ENCODE results near the gene SEMA5A. TPM values are rescaled to one million over a fixed set of nuclear protein-coding genes. Genes with fewer than 3 reads are reported as not detected.

Gene SEMA5A
- polyA plus RNA-seq, 4 donors = 35.9 to 42.6 (median 41.2) TPM

DNA sequence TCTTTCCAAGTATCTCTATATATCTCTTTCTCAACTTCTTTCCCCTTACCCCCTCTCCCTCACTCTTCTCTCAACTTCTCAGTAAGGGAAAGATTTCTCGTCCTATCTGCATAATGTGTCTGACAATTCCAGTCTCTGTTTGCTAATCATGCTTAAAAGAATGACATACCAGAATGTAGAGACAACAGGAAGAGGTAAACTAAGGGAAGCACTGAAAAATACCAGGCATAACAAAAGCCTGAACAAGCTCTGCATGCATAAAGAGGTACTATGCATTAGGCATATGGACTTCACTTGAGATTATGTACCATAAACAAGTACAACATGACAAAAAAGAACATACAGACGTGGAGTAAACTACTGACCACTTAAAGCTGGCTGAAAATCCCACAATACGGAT lies 62.6 kb downstream of the SEMA5A start:
- no peak for DNase-seq (ENCODE audit: low read depth in 4 of 4, low spot score in 3 of 4)

DNA sequence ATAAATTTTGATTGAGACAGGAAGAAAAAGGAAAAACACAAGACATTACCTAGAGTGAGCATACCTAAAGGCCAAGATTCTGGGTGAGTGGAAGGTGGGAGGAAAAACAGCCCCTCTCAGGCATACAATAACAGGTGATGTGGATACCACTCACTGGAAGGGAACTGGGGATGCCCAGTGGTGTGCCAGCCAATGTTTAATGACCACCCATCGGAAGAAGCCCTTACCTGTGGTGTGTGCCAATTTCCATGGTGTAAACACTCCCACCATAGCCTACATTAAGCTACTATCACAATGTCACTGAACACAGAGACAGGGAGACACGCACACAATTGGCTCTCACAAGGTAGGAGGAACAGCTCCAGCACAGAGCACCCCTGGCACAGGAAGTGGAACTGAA lies 63.5 kb downstream of the SEMA5A start:
- no peak for DNase-seq (ENCODE audit: low read depth in 4 of 4, low spot score in 3 of 4)

DNA sequence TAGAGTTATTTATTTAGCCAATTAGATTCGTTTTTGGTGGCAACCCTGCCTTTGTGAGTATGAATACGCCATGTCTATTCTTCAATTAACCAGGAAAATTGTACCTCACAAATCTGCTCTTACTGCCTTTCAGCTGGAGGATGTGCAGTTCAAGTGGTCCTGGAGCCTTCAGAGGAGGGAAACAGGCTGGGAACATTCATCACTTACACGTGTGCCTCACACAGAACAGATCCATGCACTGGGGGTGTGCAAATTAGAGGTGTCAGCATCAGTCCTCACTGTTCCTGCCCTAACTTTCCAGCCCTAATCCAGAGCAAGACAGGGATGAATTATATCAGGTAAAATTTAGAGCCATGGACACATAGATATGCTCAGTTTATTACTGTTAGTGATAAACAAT lies 65.4 kb downstream of the SEMA5A start:
- DNase-seq (ENCODE audit: low read depth in 4 of 4, low spot score in 3 of 4) = no peak

DNA sequence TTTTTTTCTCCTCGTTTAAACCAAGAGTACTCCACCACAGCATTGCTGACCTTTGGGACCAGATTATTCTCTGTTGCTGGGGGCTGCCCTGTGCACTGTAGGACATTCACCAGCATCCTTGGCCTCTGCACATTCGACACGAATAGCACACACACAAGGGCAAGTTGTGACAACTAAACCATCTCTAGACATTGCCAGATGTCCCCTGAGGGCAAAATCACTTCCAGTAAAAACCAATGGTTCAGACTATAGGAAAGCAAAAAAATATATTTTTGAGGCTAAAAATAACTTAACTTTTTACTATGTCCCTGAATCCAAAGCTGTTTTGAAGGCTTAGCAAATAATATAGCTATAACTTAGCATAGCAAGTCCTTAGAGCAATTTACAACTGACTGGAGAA lies 65.9 kb downstream of the SEMA5A start:
- DNase-seq (ENCODE audit: low read depth in 4 of 4, low spot score in 3 of 4) = no peak

DNA sequence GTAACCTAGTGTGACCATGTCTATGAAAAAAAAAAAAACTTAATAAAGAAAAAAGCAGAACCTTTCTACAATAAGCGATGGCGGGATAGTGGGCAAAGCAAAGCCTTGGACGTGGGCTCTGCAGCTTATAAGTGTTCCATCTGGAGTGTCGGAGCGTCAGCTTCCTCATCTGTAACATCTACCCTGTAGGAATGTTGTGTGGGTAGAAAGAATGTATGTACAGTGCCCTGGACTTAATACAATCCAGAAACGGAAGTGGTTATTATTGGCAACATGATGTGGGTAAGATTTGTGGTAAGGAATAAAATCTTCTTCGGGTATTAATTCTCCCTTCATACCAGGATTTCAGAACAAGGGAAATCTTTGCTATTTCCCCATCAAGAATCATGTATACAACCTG lies 66.5 kb downstream of the SEMA5A start:
- DNase-seq (ENCODE audit: low read depth in 4 of 4, low spot score in 3 of 4) = no peak

DNA sequence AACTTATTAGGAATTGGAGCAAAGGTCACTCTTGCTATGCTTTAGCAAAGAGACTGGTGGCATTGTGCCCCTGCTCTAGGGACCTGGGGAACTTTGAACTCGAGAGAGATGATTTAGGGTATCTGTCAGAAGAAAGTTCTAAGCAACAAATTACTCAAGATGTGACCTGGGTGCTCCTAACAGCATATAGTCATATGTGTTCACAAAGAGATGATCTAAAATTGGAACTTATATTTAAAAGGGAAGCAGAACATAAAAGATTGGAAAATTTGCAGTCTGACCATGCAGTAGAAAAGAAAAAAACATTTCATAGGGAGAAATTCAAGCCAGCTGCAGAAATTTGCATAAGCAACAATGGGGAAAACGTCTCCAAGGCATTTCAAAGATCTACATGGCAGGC lies 68.3 kb downstream of the SEMA5A start:
- no peak for DNase-seq (ENCODE audit: low read depth in 4 of 4, low spot score in 3 of 4)

DNA sequence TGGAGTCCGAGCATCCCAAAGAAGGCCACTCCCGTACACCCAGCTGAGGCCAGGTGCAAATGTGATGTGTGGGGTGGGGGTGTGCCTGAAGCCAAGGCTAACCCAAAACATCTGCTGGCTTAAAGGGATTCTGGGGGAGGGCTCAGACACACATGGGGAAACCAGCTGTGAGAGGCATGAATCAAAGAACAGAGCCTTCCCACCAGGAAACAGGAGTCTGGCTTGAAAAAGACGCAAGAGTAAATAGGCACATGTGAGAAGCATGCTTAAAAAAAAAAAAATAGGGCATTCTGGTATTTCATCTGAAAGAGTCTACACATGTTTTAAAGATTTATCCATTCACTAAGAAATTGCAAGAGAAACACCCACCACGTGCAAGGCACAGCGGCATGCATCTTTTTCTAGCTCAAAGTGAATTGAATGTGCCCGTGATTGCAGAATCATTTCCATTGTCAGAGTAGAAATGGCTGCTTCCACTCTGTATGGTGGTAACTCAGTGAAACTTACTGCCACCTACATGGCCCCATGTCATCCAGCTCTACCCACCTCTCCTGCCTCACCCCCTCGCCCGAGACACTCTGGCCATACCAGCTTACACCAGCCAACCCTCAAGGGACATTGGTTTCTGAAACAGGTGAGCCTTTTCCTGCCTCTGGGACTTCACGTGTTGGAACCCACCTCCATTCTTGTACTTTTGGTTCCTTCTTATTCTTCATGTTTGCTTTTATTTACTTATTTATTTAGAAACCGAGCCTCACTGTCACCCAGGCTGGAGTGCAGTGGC lies 71.5 kb downstream of the SEMA5A start:
- no peak for DNase-seq (ENCODE audit: low read depth in 4 of 4, low spot score in 3 of 4)

DNA sequence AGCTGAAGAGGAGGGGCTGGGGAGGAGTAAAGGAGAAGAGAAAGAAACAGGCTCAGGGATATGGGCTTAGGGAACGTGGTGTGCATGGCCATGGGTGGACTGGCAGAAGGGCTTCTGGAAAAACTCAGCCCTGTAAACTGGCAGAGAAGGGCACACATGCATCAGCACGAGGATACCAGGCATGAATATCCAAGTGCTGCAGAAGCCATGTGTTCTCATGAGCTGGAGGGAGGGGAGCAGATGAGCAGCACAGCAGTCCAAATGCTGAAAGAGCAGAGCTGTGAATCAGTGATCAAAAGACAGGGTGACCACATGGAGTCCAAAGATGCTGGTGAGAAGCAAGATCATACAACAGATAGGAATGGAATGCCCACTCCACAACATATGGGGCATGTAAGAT lies 72.3 kb downstream of the SEMA5A start:
- no peak for DNase-seq (ENCODE audit: low read depth in 4 of 4, low spot score in 3 of 4)

DNA sequence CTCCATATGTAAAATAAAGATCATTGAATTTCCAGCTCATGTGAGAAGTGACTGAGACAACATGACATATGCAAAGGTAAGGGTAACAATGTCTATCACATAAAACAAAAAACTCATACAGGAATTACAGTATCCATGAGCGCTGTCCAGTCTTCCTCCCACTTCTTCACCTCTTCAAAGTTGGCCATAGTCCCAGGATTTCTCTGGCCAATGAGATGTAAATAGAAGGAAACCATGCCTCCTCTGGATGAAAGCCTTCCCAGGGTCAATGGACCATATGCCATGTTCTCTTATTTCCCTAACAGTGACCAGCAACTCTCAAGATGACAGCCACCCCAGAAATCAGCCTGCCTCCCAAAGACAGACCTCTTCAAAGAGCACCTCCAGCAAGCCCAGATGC lies 75.5 kb downstream of the SEMA5A start:
- DNase-seq (ENCODE audit: low read depth in 4 of 4, low spot score in 3 of 4) = no peak

DNA sequence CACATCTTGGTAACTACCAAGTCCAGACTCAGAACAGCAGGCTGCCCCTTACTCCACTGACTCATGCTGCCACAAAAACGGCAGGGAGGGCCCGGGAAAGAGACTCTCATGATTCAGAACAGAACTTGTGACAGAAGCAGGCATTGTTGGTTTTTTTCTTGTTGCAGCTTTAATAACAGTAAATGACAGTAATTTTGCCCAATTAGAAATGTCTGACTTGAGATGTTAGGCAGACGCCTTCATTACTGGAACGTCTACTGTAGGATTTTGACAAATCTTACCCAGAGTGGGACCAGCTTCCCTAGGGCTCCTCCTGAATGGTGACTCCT lies 77.9 kb downstream of the SEMA5A start:
- no peak for DNase-seq (ENCODE audit: low read depth in 4 of 4, low spot score in 3 of 4)

DNA sequence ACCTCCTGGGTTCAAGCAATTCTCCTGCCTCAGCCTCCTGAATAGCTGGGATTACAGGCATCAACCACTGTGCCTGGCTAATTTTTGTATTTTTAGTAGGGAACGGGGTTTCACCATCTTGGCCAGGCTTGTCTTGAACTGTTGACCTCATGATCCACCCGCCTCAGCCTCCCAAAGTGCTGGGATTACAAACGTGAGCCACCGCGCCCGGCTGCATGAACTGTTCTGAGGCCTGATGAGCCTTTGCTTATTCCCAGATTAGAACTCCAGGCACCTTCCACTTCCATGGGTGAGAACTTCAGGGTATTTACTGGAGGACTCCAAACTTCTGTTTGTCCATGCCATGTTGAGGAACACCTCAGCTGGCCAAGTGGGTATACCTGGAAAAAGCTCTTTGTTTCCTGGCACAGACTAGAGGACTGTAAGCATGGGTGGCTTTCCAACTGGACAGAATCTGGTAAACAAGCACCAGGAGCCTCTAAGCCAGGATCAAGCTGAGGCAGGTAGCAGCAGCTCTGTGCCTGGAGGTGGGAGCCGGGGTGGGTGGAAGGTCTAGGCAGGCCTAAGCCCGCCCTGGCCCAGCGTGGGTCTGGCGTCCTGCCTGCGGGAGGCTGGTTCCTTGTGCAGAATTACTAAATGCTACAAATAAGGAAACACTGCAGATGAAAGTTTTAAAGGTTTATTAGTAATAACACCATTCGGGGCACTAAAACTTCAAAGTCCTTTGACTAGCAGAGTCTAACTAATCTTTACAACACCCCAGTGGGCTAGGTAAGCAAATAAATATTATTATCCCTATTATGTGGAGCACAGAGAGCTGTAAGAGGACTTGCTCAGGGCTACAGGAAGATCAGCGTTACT lies 78.4 kb downstream of the SEMA5A start:
- DNase-seq (ENCODE audit: low read depth in 4 of 4, low spot score in 3 of 4) = no peak

DNA sequence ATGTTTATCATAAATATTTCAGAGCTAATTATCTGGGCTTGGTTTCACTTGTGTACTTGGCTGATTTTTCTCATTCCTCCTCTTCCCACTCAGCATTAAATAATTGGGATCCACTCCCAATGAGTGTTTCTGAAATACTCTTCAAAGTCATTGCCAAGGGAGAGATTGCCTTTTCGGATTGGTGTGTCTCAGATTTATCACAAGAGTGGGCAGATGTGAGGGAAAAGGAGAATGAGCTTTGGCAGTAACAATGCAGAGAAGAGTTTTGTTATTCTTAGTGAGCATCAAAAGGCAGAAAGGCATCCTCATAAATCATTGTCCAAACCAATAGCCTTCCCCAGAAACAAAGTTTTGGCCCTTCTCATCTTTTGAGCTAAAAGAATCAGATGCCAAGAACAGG lies 79.2 kb downstream of the SEMA5A start:
- no peak for DNase-seq (ENCODE audit: low read depth in 4 of 4, low spot score in 3 of 4)

DNA sequence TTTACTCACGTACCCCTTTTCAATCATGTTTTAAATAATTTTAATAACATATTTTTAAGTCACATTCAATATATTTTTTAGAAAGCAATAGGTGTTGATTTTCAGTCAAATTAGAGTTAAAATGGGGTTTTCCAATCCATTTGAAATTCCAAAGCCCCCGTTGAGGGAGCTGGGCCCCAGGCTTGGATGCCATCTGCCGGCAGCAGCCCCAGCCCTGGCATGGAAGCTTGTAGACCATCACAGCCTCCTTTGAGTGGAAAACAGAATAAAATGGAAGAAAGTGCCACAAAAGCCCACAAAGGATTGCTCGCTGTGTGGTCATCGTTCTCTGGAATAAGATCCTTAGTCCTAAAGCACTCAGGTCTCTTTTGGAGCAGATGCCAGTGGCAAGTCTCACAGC lies 81.4 kb downstream of the SEMA5A start:
- DNase-seq (ENCODE audit: low read depth in 4 of 4, low spot score in 3 of 4) = no peak

DNA sequence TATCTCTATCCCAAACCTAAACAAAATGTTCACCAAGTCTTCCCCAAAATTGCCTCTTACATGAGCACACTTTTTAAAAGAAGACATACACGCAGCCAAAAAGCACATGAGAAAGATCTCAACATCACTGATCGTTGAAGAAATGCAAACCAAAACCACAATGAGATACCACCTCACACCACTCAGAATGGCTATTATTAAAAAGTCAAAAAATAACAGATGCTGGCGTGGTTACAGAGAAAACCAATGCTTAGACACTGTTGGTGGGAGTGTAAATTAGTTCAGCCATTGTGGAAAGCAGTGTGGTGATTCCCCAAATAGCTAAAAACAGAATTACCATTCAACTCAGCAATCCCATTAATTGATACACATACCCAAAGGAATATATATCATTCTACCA lies 83.8 kb downstream of the SEMA5A start:
- no peak for DNase-seq (ENCODE audit: low read depth in 4 of 4, low spot score in 3 of 4)

DNA sequence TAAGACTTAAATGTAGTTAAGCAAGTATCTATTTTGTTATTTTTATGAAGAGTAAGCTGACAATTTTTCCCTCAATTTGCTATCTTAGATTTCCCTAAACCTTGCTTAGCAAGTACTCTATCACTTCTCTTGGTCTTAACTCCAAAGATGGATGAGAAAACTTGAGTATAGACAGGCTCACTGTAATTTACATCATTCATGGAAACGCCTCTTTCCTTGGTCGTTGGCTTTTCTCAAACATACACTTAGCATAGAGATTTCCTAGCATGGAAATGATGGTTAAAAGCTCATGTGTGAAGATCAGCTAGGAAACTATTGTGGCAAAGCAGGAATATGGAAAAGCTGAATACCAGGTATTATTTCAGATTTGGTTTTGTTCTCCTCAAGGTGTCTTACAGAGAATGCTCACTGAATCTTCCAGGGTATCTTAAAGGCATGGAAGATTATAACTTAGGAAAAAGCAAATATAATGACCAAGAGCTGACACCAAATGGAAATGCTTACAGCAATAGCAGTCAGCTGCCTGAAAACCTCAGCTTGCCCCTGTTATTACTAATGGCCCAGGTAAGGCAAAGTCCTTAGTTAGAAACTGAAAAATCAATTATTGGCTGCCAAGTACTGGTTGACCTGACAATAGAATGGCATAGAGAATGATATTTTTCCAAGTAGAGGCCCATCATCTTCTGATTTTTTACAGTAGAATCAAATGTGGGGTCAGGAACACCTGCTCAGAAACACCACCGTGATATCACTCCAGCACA lies 84.8 kb downstream of the SEMA5A start:
- DNase-seq (ENCODE audit: low read depth in 4 of 4, low spot score in 3 of 4) = no peak

DNA sequence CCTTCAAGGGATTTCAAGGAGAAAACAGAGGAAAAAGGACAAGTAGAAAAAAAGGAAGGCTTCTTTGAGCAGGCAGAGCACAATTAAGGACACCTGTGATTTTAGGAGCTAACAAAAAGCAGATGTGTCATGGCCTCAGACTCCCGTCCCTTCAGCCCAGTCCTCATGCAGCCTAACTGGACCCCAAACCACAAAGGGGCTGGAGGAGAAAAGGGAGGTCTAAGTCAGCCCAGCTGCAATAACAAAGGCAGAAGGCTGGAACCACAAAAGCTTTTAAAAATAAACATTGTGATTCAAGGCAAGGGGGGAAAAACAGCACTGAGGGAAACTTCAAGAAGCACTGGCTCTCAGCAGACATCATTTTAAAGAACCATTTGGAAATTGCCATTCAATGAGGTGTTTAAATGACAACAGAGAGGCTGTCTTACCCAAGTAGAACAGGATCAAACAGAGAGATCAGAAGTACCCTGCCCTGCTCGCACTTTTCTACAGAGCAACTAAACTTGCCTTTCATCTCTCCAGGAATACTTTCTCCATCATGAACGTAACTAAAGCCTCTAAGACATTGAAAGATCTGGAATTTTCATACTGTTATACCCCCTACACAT lies 89.3 kb downstream of the SEMA5A start:
- no peak for DNase-seq (ENCODE audit: low read depth in 4 of 4, low spot score in 3 of 4)

DNA sequence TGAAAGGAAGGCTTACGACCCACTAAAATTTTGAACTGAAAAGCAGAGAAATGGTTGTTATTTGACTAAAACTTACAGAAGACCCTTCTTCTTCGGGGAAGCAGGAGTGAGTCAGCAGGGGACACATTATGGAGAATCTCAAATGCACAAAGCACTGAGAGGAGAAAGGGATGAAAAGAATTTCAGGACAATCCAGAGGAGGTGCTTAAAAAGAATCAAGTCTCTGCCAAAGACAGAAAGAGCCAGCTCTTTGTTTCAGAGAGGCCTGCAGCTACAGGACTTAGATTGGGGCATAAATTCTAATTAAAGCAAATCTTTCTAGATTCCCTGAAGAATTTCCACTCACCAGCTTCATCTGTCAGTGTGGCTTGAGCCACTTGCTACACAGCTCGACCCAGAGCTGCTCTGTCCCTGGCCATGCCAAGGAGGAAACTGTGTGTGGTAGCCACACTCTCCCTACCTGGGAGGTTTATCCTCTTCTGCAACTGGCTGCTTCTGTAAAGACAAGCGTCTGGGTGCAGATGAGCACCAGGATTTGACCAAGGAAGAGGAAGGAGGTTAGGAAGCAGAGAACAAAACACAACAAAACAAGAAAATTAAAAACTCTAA lies 89.9 kb downstream of the SEMA5A start:
- no peak for DNase-seq (ENCODE audit: low read depth in 4 of 4, low spot score in 3 of 4)

DNA sequence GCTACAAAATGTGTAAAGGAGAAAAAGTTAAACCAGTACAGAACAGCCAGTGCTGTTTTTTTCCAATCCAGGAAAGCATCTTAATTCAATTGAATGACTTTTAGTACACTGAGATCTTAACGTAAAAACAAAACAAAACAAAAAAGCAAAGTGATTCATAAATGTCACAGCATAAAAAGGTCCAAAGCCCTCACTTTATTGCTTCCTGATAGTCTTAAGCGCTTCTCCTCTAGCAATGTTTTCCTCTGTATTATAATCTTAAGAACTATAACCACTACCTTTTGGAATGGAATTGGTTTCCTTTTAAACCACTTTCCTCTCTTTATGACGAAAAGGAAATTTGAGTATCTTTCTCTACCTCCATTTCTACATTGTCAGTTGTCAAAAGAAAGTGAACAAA lies 91.4 kb downstream of the SEMA5A start:
- no peak for DNase-seq (ENCODE audit: low read depth in 4 of 4, low spot score in 3 of 4)

DNA sequence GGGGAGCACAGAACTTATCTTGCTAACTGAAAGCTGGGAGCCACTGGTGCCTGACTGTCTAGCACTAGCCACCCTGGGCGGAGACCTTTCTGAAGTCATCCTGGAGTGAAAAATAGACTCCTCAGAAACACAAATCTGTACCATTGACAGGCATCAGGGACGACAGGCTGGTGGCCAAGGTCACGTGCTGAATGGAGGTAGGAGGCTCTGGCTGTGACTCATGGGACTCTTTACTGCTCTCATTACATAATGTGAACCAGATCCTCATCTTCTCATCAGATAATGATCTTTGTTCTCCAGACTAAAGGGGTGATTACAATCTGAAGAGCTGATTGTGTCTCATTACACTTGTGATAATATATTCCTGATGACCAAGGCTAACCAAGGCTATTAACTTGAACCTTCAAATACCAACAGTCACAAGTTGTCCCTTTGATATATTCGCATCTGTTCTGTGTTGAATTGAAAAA lies 91.8 kb downstream of the SEMA5A start:
- DNase-seq (ENCODE audit: low read depth in 4 of 4, low spot score in 3 of 4) = no peak

DNA sequence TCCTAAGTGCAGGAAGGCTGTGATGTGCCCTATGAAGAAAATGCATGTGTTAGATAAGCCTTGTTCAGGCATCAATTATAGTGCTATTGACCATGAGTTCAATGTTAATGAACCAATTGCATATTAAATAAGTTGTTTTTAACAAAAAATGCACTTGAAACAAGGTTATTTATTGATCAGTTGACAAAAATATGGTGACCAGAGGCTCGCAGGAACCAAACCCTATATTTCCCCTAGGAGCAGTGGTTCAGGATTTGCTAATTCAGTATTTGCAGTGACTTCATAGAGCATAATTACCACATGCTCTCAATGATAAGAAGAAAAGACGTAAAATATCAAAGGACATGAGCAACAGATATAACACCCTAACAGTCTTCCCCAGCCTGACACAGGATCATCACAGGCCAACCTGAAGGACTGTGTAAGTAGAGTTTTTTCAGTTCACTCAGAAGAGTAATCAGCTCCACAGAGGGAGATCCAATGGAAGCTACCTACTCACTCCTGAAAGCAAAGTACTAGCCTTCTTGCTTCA lies 92.3 kb downstream of the SEMA5A start:
- no peak for DNase-seq (ENCODE audit: low read depth in 4 of 4, low spot score in 3 of 4)
